ENCODE data around the gene AKR7A2.

- no peak for TF ChIP-seq CTCF (IDR thresholded peaks at IDR 0.05)
- TF ChIP-seq POLR2A (IDR thresholded peaks at IDR 0.05) = no peak
Measured at GRCh38 chr1:19344831-19345230, 32.9 kb upstream of the AKR7A2 start.

Measured in tibial nerve (tissue), 3 donors.